ENCODE data around the gene SOHLH2. TPM values are rescaled to one million over a fixed set of nuclear protein-coding genes. Genes with fewer than 3 reads are reported as not detected.

Gene SOHLH2, protein sequence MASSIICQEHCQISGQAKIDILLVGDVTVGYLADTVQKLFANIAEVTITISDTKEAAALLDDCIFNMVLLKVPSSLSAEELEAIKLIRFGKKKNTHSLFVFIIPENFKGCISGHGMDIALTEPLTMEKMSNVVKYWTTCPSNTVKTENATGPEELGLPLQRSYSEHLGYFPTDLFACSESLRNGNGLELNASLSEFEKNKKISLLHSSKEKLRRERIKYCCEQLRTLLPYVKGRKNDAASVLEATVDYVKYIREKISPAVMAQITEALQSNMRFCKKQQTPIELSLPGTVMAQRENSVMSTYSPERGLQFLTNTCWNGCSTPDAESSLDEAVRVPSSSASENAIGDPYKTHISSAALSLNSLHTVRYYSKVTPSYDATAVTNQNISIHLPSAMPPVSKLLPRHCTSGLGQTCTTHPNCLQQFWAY
- 0.32 and 0.64 TPM in 2 replicates for total RNA-seq (2014; rRNA removed; shearing (Covaris generic))
- 1.1 and 1.2 TPM in 2 replicates for polyA plus RNA-seq (2014; cell fraction: nucleus; rRNA removed)

DNA sequence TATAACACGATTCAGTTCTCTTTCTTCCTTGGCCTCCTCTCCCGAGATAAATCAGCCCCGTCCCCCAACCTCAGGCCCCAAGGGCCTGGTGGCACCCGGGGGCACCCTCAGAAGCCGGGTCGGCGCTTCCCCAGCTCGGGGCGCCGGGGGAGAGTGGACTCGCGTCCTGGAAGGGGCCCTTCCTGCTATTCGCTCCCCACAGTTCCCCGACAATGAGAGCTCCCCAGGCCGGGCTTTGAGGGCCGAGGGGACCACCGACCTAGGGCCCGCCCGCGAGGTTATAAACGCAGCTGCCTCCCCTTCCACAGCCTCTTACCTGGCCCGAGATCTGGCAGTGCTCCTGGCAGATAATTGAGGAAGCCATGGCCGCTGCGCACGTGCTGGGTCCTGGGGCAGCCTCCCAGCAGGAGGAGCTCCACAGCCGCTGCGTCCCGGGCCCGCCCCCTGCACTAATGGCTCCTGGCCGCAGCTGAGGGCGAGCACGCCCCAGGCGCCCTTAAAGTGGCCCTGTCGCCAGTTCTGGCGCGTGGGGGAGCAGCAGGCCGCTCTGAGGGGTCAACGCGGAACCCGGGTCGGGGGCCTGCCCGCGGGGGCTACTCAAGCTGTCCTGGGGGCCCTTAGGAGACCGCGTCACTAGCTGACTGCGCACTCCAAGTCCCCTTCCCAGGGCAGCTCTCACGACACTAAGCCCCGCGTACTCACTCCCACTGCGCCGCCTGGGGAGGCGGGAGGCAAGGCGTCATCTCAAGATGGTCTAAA is at the start of gene SOHLH2:
TSS of gene SOHLH2 (minus strand) at position 394 of the 759 bp plus-strand sequence. CDS start at position 364, 30 bp downstream.
- no peak for DNase-seq (ENCODE audit: extremely low read depth, low read depth)

DNA sequence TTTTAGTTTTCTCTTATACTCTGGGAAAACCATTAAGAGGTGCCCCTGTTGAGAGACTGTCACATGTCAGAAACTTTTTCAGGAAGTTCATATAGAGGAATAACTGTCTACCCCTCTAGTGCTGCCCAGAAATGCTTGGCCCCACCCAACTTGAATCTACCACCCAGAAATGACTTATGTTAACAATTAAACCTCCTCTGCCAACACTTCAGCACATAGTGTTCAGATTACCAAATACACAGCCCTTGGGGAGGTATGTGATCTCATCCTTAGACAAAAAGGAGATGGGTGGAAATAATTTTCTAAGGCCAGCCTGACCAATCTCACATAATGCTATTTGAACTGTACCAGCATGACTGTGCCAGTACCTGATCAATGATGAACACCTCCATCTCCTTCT is 47.6 kb upstream of the SOHLH2 start:
- no peak for DNase-seq (ENCODE audit: extremely low read depth, low read depth)

DNA sequence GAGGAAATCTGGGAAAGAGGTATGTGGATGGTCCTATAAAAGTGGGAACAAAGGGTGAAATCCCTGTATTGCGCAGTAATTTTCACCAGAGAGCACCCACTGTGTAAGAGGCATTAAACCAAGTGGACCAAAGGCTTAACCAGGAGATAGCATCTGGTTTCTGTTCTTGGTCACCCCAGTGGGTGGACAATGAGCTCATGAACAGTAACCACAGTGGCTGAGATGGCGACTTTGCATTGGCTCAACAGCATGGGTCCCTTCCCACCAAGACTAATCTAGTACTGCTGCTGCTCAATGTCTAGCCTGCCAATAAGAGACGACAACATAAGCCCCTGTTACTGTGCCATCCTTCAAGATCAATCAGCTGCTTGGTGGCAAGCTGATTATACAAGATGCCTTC is 46.7 kb upstream of the SOHLH2 start:
- DNase-seq (ENCODE audit: extremely low read depth, low read depth): no peak

DNA sequence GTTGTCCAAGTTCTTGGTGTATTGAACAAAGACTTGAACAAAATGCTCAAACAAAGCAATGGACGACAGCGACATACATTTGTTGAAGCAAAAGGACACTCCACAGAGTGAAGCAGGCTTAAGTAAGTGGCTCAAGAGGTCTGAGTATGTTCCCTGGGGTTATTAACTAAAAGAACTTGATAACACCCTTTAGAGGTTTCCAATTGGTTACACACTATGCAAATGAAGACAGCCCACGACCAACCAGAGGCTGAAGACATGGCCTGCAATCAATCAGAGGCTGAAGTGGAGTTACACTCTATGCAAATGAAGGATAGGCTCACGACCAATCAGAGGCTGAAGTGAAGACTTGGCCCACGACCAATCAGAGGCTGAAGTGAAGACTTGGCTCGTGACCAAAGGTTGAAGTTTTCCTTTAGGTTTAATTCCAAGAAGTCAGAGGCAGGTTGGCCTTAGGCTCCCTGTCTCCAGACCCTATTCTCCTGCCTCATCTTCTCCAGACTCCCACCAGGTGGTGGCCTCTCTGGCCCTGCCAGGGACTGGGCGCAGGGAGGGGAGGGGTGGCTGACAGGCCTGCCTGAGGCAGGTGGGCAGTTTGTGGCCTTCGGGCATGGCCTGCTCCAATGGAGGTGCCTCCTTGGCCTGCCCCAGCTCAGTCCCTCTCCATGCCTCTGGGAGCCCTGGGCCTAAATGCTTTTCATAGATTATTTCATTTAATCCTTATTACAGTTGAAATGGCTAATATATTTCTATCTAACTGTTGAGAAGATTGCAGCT is 45.2 kb upstream of the SOHLH2 start:
- DNase-seq (ENCODE audit: extremely low read depth, low read depth): no peak

DNA sequence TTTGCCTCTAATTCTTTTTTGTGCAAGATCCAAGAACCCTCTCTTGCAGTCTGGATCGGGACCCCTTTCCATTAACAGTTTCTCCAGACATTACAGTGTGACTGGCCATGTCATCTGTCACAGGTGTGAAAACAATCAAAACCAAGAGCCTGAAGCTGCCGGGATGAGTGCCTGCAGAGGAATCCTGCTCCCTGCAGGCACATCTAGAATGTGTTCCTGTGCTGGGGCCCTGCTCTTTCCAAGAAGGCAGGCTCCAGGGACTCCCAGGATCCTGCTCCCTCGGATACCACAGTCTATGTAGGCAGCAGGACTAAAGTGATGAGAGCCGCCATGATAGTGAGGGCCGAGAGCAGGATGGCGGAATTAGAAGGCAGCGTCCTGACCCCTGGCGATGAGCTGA is 44.5 kb upstream of the SOHLH2 start:
- no peak for DNase-seq (ENCODE audit: extremely low read depth, low read depth)

DNA sequence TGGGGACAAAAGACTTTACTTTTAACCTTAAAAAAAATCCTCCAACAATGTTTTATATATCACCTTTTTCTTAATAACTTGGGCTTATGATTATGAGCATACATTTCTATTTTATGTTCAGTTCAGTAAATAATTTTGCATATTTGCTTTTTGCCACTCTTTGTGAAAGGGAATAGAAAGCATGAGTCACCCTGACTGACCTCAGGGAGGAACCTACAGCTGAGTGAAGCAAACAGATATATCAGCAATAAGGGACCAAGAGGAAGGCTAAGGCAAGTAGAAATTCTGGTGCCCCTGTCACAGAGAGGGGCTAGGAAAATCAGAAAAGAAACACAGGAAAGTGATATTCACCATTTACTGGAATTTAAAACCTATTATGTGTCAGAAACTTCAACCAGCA is 37.2 kb upstream of the SOHLH2 start:
- DNase-seq (ENCODE audit: extremely low read depth, low read depth): no peak

DNA sequence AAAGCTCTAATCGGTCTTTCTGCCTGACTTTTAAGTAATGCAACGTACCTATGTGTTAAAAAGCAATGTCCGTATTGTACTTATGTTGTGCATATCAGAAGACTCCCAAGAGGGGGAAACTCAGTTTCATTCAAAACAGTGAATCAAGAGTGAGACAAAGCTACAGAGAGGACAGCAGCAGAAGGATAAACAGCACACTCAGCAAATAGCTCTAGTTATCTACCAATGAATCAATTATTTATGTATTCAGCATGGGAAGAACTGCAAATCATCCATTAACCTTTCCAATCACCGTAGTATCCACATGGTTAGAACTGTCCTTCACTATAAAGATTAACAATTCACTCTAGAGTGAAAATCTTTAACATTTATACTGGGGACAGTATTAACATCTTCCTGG is 36.7 kb upstream of the SOHLH2 start:
- DNase-seq (ENCODE audit: extremely low read depth, low read depth): no peak

DNA sequence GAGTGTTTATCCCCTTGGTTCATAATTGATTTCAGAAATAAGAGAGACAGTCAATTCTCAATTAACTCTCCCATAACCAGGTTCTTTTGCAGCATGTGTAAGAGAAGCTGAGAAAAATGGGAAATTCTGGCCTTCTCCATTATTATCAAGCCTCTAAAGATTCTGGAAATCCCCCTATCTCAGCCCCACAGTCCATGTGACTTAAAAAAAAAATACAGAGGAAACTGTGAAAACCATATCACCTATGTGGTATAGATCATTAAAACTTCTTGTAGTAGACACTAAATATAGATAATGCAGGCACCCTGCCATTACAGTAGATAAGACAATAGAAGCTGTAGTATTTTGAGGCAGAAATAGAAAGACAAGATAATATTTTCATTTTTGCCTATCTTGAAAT is 34.3 kb upstream of the SOHLH2 start:
- no peak for DNase-seq (ENCODE audit: extremely low read depth, low read depth)

DNA sequence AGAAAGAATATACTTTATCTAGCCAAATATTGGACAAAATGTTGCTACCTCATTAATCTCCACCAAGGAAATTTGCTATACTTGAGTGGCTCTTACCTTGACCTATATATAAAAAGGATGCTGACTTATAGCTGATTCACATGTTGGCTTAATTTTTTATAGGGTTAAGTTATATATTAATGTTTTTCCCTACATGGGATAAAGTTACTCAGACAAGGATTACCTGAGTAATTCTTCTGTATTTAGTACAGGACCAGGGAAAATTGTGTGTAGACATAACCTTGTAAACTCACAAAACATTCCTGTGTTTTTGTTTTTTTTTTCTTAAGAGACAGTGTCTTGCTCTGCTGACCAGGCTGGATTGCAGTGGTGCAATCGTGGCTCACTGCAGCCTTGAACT is 30.6 kb upstream of the SOHLH2 start:
- DNase-seq (ENCODE audit: extremely low read depth, low read depth): no peak

DNA sequence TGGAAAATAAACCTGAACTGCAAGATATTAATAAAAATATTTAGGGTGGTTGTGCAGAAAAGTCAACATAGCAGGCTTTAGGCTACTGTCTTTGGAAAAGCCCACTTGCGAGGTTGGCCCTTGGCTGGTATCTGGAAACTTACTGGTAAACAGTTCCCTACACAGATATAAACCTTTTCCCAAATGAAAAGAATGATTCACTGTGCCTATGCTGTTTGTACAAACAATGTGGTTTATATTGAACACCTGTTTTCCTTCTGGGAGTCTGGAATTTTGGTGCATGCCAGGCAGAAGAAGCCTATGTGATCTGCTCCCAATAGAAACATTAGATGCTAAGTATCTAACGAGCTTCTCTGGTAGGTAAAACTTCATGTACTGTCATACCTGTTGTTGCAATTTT is 29.7 kb upstream of the SOHLH2 start:
- DNase-seq (ENCODE audit: extremely low read depth, low read depth): no peak

DNA sequence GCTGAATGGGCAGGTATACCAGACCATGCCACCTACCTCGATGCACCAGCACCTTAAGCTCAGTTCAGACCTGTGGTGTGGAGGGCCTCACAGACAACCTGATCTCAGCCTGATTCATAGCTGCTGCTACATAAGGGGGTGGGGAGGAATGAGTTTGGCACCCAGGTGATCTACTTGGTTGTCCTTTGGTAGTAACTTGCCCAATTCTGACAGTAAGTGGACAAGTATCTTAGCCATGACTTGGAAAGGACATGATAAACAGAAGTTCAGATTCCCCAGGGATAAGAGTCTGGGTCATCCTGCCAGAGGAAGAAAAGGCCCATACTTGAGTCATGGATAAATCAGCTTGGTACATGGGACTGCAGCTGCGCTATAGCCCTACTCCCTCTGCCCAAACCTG is 28.4 kb upstream of the SOHLH2 start:
- no peak for DNase-seq (ENCODE audit: extremely low read depth, low read depth)

DNA sequence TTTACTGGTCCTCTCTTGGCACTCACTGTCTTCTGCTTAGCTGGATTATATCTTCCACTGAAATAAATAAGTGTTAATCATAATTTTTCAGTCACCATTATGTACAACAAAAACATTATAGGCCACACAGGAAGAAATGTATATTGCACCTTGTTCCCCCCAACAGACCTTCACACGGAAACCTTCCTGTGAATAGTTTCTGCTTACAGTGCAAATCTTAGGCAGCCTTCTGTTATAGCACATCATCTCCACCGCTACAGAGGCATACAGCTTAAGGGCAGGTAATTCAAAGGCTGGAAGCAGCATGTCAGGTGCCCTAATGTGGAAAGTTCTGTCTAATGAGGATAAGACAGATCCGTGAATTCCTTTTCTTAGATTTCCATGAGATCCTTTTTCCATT is 16.9 kb upstream of the SOHLH2 start:
- DNase-seq (ENCODE audit: extremely low read depth, low read depth): no peak

DNA sequence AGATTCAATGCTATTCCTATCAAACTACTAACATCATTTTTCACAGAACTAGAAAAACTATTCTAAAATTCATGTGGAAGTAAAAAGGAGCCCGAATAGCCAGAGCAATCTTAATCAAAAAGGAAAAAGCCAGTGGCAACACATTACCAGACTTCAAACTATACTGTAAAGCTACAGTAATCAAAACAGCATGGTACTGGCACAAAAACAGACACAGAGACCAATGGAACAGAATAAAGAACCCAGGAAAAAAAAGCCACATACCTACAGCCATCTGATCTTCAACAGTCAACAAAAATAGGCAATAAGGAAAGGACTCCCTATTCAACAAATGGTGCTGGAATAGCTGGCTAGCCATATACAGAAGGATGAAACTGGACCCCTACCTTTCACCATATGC is 10.4 kb upstream of the SOHLH2 start:
- no peak for DNase-seq (ENCODE audit: extremely low read depth, low read depth)

DNA sequence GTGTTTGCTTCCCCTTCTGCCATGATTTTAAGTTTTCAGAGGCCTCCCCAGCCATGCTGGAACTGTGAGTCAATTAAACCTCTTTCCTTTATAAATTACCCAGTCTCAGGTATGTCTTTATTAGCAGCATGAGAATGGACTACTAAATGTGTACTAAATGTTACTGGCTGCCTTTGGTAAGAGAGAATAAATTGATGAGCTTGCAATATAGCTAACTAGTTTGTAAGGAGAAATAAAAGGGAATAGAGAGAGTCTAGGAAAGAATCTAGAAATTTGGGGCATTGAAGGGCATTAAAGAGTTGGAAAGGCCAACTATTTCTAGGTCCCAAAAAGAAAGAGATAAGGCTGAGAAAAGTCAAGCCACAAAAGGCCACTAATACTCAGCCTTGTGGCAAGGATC is 5.5 kb upstream of the SOHLH2 start:
- DNase-seq (ENCODE audit: extremely low read depth, low read depth): no peak

DNA sequence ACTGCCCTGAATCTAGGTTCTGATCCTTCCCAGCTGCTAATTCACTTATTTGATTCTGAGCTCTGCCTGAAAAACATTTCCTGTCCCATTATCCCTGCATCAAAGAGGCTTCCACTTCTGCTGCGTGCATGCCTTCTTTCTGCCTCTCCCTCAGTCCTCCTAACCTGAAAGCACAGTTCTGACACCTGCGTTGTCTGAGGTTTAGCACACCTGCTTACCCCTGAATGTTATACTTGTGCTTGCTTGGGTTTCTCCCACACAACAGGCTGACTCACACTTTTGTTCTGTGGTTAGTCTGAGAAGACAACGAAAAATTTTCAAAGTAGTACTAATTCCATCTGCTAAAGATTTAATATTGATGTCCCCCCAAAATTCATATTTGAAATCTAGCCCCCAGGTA is 3.1 kb upstream of the SOHLH2 start:
- no peak for DNase-seq (ENCODE audit: extremely low read depth, low read depth)

DNA sequence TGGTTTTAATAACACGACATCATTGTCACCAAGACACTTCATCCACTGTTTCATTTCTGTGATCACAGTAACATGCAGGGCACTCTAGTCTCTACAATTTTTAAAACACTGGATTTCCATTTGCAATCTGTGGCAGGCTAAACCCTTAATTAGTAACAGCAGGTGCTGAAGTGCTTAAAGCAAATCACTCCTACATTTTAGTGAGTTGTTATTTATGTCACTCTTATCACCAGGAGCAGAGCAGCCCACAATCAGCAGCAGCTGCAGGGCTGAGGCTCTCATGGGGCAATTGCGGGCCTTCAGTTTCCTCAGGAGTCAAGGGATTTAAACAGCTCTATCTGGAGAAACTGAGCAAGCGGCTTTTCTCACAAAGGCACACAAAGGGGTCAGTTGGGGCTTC is 1.6 kb downstream of the SOHLH2 start:
- no peak for DNase-seq (ENCODE audit: extremely low read depth, low read depth)

DNA sequence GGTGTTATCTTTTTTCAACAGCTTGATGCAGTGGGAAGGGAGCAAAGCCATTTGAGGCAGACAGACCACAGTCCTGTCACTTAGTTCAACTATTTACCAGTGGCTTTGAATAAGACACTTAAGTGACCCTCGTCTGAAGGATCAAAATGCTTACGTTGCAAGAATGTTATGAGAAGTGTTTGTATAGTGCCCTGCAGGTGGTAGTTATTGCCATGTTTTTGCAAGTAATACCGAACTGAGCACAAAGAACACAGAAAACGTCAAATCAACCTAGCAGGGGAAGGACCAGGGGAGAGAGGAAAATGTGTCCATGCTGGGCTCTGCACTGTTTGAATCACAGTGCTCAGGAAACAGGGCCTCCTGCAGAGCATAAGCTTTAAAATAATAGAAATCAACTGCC is 2.8 kb downstream of the SOHLH2 start:
- DNase-seq (ENCODE audit: extremely low read depth, low read depth): no peak

DNA sequence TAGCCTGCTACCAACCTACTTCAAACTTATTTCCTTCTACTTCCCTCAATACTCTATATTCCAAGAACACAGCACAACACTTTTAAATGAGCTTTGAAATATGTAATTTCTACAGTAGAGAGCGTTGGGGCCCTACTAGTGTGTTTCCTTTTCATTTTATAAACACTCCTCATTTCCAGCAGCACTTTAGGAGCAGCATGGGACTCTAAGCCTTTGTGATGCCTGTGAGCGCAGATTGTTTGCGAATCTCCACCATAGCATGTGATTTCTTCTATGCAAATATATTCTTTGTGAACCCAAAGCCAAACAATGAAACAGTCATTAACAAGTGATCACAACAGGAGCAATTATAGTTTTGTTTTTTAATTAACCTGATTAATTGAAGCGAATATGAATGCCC is 3.6 kb downstream of the SOHLH2 start:
- DNase-seq (ENCODE audit: extremely low read depth, low read depth): no peak

DNA sequence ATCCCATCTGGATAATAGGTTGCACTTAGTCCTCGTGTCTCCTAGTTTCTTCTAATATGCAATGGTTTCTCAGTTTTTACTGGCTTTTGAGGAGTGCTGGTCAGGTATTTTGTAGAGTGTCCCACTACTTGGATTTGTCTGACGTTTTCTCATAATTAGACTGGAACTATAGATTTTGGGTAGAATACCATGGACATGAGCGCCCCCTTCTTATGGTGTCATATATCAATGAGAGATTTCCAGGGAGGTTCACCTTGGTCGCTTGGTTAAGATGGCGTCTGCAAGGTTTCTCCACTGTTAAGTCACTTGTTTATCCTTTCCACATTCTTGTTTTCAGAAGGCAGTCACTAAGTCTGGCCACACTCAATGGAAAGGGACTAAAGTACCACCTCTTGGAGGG is 6.7 kb downstream of the SOHLH2 start:
- DNase-seq (ENCODE audit: extremely low read depth, low read depth): peak; percentile 2

DNA sequence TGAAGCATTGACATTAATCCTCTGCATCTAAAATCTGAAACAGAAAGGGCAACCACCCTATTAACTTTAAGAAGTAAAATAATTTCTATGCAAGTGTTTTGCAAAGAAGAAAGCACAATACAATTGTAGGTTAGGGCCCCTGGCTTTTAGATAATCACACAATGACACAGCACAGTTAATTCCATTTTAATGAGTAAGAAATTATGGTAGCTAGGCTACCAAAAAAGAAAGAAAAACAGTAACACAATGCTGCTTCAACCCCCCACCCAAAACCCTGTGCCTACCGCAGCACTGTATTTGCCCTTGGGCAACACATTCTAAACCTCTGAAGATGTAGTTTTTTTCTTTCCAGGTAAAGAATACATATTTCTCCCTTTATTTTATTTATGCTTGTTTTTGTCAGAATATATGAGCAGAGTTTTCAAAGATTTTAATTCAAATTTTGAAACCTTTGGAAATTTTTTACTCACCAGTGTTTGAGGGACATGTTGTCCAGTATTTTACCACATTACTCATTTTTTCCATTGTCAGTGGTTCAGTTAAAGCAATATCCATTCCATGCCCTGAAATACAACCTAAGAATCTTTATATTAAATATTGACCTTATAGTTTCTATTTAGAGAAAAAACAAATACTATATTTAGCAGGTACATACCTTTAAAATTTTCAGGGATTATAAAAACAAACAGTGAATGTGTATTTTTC is 21.1 kb downstream of the SOHLH2 start:
- DNase-seq (ENCODE audit: extremely low read depth, low read depth): no peak

DNA sequence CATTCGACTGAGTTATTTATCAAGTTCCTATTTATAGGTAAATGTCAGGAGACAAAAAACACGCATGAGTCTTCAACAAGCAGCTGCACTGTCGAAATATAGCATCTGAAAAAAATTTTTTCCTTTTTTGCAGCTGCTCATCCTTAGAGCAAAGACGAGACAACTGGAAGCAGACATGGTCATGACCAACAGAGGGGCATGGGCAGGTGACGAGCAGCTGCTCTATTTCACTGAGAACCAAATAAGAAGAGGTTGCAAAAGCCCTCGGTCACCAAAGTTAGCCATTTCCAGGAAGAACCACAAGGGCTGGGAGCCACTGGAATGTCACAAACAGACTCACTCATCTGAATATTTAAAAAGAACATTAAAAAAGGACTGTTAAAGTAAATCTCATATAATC is 22.2 kb downstream of the SOHLH2 start:
- DNase-seq (ENCODE audit: extremely low read depth, low read depth): no peak
